Measurements from ENCODE around the gene HMMR. TPM values are rescaled to one million over a fixed set of nuclear protein-coding genes. Genes with fewer than 3 reads are reported as not detected.
"Not testable (repeated sequence)": the region's sequence is repeated elsewhere in the genome, so short reads cannot be mapped to it uniquely, and the experiment has no call there.

The HMMR gene
- total RNA-seq = 12.2 TPM

- peak; percentile 34 for DNase-seq
Measured at GRCh38 chr5:163460562-163461171, at the start of gene HMMR. HMMR (plus strand) TSS chr5:163460632; CDS start chr5:163460693, 61 bp downstream.

DNA sequence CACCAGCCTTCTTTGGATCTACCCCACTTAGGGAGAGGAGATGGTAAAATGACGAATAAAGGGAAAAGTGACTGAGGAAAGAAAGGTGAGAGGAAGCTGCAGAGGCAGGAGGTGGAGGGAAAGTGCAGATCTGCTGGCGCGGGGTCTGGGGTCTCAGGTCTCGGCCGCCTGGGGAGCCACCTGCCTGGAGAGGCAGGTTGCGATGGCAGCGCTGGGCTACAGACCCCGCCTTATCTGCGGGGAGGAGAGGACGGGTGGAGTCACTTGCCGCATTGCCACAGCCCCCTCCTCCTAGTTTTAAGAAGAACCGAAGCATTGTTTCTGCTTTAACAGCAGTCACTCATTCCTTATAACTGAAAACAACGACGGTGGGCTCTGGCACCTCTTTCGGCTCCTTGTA lies 44.8 kb upstream of the HMMR start:
- DNase-seq = not testable (repeated sequence)

- no peak for DNase-seq
Measured at GRCh38 chr5:163424836-163425235, 35.6 kb upstream of the HMMR start.

DNA sequence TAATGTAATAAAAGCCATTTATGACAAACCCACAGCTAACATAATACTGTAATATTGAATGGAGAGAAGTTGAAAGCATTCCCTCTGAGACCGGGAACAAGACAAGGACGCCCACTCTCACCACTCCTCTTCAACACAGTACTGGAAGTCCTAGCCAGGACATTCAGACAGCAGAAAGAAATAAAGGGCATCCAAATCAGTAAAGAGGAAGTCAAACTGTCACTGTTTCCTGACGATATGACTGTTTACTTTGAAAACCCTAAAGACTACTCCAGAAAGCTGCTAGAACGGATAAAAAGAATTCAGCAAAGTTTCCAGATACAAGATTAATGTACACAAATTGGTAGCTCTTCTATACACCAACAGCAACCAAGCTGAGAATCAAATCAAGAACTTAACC lies 34.3 kb upstream of the HMMR start:
- DNase-seq = not testable (repeated sequence)

DNA sequence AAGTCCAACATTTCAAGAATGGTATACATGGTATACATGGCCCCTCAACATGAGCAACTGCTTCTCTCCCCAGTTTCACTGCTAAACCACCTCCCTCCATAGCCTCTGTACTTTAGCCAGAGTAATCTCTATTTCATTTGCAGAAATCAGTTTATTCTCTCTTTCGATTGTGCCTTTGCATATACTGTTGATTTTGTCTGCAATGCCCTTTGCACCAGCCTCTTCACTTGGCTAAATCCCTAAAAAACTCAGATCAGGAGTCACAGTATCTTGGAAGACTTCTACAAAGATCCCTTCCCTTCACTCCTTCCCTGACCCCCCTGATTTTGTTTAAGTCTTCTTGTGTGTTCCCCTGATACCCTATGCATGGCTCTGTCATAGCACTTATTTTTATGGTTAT lies 27.9 kb upstream of the HMMR start:
- no peak for DNase-seq

DNA sequence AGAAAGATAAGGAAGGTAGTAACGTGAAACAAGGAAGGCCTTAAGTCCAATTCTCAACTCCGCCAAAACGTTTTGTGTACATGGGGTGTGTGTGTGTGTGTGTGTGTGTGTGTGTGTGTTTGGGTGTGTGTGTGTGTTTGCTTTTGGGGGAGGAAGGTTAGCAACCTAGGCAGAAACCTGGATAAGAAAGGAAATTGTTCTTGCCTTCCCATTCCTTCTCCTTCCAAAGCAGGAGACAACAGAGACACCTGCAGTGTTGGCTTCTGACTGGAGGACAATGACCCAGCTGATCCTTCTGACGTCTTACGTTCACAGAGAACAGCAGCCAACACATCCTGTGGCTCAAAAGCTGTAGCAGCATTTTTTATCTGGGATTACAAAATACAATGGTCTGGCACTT lies 27.2 kb upstream of the HMMR start:
- no peak for DNase-seq

DNA sequence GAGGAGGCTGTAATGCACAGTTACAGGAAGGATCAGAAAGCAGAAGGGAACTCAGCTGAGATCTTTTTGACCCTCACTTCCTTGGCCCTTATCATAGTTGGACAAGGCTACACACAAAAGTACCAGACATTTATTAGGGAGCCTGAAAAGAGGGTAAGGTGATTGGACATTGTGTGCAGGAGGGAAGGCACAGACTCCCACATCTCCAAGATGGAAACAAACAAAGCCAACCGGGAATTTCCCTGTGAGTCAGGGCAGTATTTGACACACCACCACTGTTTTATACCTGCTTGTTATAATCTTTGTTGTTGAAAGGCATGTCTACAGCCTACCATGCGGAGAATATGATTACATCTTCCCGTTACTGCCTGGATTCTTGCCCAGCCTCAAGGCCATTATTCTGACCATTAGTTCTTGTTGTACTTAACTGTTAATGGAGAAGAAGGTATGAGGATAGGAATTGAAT lies 26.0 kb upstream of the HMMR start:
- DNase-seq = no peak

- DNase-seq = no peak
Measured at GRCh38 chr5:163436515-163436914, 23.9 kb upstream of the HMMR start.

- DNase-seq = no peak
Measured at GRCh38 chr5:163437011-163437308, 23.5 kb upstream of the HMMR start.

DNA sequence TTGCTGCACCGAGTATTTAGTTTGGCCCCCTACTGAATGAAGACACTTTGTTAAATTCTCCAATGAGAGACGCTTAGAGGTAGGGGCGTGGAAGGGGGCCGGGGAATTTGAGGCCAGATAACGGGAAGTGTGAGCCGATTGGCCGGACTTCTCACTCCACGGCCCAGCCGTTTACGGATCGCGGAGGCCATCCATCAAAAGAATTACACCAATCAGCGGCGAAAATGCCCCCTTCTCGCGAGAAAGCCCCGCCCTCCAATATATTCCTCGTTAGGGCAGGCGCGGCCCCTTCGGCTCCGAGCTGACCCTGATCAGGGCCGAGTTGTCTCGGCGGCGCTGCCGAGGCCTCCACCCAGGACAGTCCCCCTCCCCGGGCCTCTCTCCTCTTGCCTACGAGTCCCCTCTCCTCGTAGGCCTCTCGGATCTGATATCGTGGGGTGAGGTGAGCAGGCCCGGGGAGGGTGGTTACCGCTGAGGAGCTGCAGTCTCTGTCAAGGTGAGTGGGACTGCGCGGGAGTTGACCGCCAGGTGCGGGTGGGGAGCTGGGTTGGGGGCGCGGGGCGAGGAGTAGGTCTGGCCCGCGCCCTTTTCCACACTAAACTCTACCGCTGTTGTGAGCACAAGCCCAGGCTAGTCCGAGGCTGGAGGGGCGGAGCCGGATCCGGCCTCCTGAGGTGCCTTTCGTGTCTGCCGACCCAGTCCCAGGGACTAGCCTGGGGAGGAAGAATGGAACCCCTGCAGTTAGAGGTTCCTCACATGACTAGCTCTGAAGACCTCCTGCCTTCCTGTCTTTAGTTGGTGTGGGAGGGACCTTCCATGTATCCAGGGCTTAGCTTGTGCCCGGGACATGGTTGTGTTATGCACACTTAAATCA lies 22.9 kb upstream of the HMMR start, which contains the start of gene CCNG1:
TSS of gene CCNG1 (plus strand) at position 287 of the 874 bp plus-strand sequence. CDS start 1,662 bp downstream, outside the sequence.
- peak; percentile 95 for DNase-seq

GRCh38 chr5:163439092-163439425 lies 21.4 kb upstream of the HMMR start:
- no peak for DNase-seq

DNA sequence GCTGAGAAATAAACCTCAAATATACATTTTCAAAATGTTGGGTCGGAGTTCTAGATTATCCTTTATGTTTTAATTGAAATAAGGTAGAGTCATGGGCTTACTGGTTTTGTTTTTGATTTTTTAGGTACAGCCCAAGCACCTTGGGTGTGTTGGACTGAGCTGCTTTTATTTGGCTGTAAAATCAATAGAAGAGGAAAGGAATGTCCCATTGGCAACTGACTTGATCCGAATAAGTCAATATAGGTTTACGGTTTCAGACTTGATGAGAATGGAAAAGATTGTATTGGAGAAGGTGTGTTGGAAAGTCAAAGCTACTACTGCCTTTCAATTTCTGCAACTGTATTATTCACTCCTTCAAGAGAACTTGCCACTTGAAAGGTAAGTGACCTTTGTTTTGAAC lies 19.5 kb upstream of the HMMR start:
- no peak for DNase-seq

- no peak for DNase-seq
Measured at GRCh38 chr5:163444526-163444925, 15.9 kb upstream of the HMMR start.

GRCh38 chr5:163445345-163445744 lies 15.1 kb upstream of the HMMR start:
- DNase-seq = no peak

DNA sequence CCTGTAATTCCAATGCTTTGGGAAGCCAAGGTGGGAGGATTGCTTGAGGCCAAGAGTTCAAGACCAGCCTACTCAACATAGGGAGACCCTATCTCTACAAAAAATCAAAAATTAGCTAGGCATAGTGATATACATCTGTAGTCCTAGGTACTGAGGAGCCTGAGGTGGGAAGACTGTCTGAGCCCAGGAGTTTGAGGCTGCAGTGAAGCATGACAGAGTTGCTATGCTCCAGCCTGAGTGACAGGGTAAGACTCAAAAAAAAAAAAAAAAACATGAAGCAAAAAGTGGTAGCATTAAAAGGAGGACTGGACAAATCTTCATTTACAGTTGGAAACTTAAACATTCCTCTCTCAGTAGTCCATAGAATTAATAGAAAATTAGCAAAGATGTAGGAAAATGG lies 13.2 kb upstream of the HMMR start:
- no peak for DNase-seq

GRCh38 chr5:163447875-163448274 lies 12.6 kb upstream of the HMMR start:
- DNase-seq = no peak

DNA sequence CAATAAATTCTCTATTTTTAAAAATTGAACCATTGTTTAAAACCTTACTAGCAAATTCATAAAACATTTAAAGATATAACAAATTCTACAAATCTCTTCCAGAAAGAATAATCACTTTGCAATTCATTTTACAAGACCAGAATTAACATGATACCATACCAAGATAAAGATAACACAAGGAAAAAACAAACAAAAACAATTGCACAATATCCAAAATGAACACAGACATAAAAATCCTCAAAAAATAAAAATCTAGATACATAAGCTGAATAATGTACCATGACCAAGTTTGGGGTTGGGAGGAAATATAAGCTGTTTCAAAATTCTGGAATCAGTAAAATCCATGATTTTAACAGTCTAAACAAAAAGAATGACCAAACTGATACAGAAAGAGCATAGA lies 11.9 kb upstream of the HMMR start:
- DNase-seq = no peak

GRCh38 chr5:163451489-163451888 lies 8.9 kb upstream of the HMMR start:
- DNase-seq = no peak

DNA sequence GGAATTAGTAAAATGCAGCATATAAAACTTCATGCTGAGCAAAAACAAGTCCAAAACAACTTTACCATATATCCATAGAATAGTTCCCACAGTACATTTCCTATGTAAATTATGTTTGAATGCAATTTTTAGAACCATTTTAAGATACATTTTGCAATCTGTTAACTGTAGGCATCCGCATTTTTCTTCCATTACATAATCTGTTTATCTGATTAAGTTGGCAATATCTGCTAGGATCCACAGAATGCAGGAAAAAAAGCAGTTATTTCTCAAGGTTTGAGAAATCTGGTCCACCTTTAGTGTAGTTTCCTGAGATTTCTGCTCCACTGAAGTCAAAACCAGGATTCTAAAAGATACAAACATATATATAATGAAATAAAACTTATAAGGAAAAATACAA lies 6.7 kb upstream of the HMMR start:
- DNase-seq = no peak

GRCh38 chr5:163455406-163455805 lies 5.0 kb upstream of the HMMR start:
- DNase-seq = not testable (repeated sequence)

- no peak for DNase-seq
Measured at GRCh38 chr5:163456029-163456589, 4.3 kb upstream of the HMMR start.

DNA sequence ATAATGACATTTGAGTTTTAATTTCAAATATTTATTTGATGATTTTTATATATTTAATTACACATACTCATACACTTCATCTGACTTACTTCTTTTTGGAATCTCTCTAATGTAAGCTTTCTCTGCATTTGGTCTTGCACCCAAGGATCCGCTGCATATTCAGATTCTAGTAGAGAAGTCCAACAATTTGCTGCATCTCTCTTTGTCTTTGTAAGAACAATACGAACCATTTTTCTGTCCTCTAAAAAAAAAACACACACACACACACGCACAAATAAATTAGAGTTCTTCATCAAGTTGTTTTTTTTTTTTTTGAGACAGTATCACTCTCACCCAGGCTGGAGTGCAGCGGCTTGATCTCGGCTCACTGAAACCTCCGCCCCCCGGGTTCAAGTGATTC lies 3.6 kb upstream of the HMMR start:
- no peak for DNase-seq

GRCh38 chr5:163458778-163459385 lies 1.6 kb upstream of the HMMR start:
- no peak for DNase-seq

Measured in skin of body (tissue), 2 donors.